ENCODE data around the gene STK17A.

STK17A gene

GRCh38 chr7:43582503-43583423 lies at the start of gene STK17A:
STK17A (plus strand) TSS chr7:43583108; CDS start chr7:43583244, 136 bp downstream.
- peak; percentile 87 for DNase-seq

- DNase-seq = no peak
Measured at GRCh38 chr7:43533801-43534479, 49.0 kb upstream of the STK17A start.

- DNase-seq = no peak
Measured at GRCh38 chr7:43535031-43535451, 47.9 kb upstream of the STK17A start.

GRCh38 chr7:43535810-43536585 lies 46.9 kb upstream of the STK17A start:
- DNase-seq = no peak

GRCh38 chr7:43536773-43537172 lies 46.1 kb upstream of the STK17A start:
- no peak for DNase-seq

- no peak for DNase-seq
Measured at GRCh38 chr7:43537765-43538403, 45.0 kb upstream of the STK17A start.

- DNase-seq = no peak
Measured at GRCh38 chr7:43538404-43538771, 44.5 kb upstream of the STK17A start.

GRCh38 chr7:43540471-43540870 lies 42.4 kb upstream of the STK17A start:
- DNase-seq = no peak

GRCh38 chr7:43542716-43543115 lies 40.2 kb upstream of the STK17A start:
- no peak for DNase-seq

GRCh38 chr7:43546231-43546630 lies 36.7 kb upstream of the STK17A start:
- no peak for DNase-seq

- no peak for DNase-seq
Measured at GRCh38 chr7:43550427-43550826, 32.5 kb upstream of the STK17A start.

- DNase-seq = no peak
Measured at GRCh38 chr7:43552122-43552521, 30.8 kb upstream of the STK17A start.

GRCh38 chr7:43553999-43554398 lies 28.9 kb upstream of the STK17A start:
- DNase-seq = no peak

- DNase-seq = no peak
Measured at GRCh38 chr7:43554423-43554822, 28.5 kb upstream of the STK17A start.

- no peak for DNase-seq
Measured at GRCh38 chr7:43557831-43558495, 24.9 kb upstream of the STK17A start.

GRCh38 chr7:43559171-43559945 lies 23.6 kb upstream of the STK17A start:
- DNase-seq = no peak

- no peak for DNase-seq
Measured at GRCh38 chr7:43559946-43560335, 23.0 kb upstream of the STK17A start.

GRCh38 chr7:43560742-43561330 lies 22.1 kb upstream of the STK17A start:
- DNase-seq = no peak

GRCh38 chr7:43562383-43562782 lies 20.5 kb upstream of the STK17A start:
- DNase-seq = no peak

- no peak for DNase-seq
Measured at GRCh38 chr7:43565786-43566185, 17.1 kb upstream of the STK17A start.

- DNase-seq = no peak
Measured at GRCh38 chr7:43568529-43568928, 14.4 kb upstream of the STK17A start.

Data from NCI-H1105 (cell line).